IPS-NIHi11 (cell line): ENCODE results near the gene CAVIN3.

Experiments used
- DNase-seq: peaks from one replicate; pipeline ENCODE4 v3.0.0; 2012; ENCODE audit warnings: mixed read lengths, low spot score

Gene CAVIN3

GRCh38 chr11:6269994-6270393 lies 50.3 kb downstream of the CAVIN3 start:
- no peak for DNase-seq
